CD14-positive monocyte (primary cell): ENCODE results near the gene TRIML2. TPM values are rescaled to one million over a fixed set of nuclear protein-coding genes. Genes with fewer than 3 reads are reported as not detected.

Source experiments
- DNase-seq, 3 donors: peaks; one replicate each; pipeline ENCODE4 v3.0.0-alpha.2; 2011 to 2022
- H2AFZ ChIP-seq: 2 replicates; pipeline ENCODE4 v1.6.0; 2012; ENCODE audit warnings: mild to moderate bottlenecking, low read depth, low read length, inconsistent platforms; ENCODE audit not compliant: insufficient read depth, poor library complexity, severe bottlenecking
- H3K27ac ChIP-seq, 2 donors: 1 replicate in 1 of 2; 2 replicates in 1 of 2; pipeline ENCODE4 v1.5.1; 2012 to 2013; ENCODE audit warnings: low read length in 2 of 2, control low read depth in 1 of 2, inconsistent platforms in 1 of 2, low read depth in 1 of 2, mild to moderate bottlenecking in 1 of 2
- H3K27me3 ChIP-seq, 2 donors: one replicate each; pipeline versions ENCODE4 v1.6.0 to v1.6.1; 2011 to 2013; ENCODE audit warnings: low read length in 2 of 2; ENCODE audit not compliant: control insufficient read depth in 2 of 2, insufficient read depth in 2 of 2
- H3K36me3 ChIP-seq, 2 donors: replicated peaks in 1 of 2; 1 replicate in 1 of 2; 2 replicates in 1 of 2; pipeline versions ENCODE4 v1.5.1 to v1.6.1; 2012 to 2013; ENCODE audit warnings: low read length in 2 of 2, control low read depth in 1 of 2, inconsistent platforms in 1 of 2, mild to moderate bottlenecking in 1 of 2; ENCODE audit not compliant: insufficient read depth in 2 of 2, control insufficient read depth in 1 of 2
- H3K4me1 ChIP-seq, 2 donors: 1 replicate in 1 of 2; 2 replicates in 1 of 2; pipeline versions ENCODE4 v1.5.1 to v1.6.1; 2012 to 2013; ENCODE audit warnings: low read length in 2 of 2, control low read depth in 1 of 2, inconsistent platforms in 1 of 2, mild to moderate bottlenecking in 1 of 2, moderate library complexity in 1 of 2; ENCODE audit not compliant: insufficient read depth in 2 of 2, control insufficient read depth in 1 of 2
- H3K4me2 ChIP-seq: replicated peaks from 2 replicates; pipeline ENCODE3; 2012; ENCODE audit warnings: low read length, moderate library complexity, mild to moderate bottlenecking; ENCODE audit not compliant: poor library complexity, severe bottlenecking; ENCODE audit errors: extremely low read depth
- H3K4me3 ChIP-seq, 3 experiments: fragments of 200-600 bp in 1 of 3; sonication (generic) in 1 of 3; replicated peaks in 1 of 3; 1 replicate in 2 of 3; 2 replicates in 1 of 3; pipeline ENCODE4 v1.5.1; 2011 to 2013; ENCODE audit warnings: low read length in 3 of 3, mild to moderate bottlenecking in 3 of 3, control low read depth in 2 of 3, low read depth in 2 of 3, inconsistent platforms in 1 of 3, moderate library complexity in 1 of 3
- H3K79me2 ChIP-seq: 2 replicates; pipeline ENCODE4 v1.6.0; 2012; ENCODE audit warnings: mild to moderate bottlenecking, control low read depth, inconsistent platforms, low read length, moderate library complexity; ENCODE audit not compliant: insufficient read depth
- H3K9ac ChIP-seq: 2 replicates; pipeline ENCODE4 v1.6.0; 2017; ENCODE audit warnings: low read length, mild to moderate bottlenecking; ENCODE audit not compliant: insufficient read depth, poor library complexity, severe bottlenecking
- H3K9me3 ChIP-seq, 2 donors: replicated peaks in 1 of 2; 1 replicate in 1 of 2; 2 replicates in 1 of 2; pipeline versions ENCODE4 v1.5.1 to v1.6.1; 2012 to 2013; ENCODE audit warnings: low read length in 2 of 2, control low read depth in 1 of 2; ENCODE audit not compliant: control insufficient read depth in 1 of 2, insufficient read depth in 1 of 2
- H4K20me1 ChIP-seq: 2 replicates; pipeline ENCODE4 v1.6.0; 2012; ENCODE audit warnings: mild to moderate bottlenecking, low read length, control low read depth, moderate library complexity; ENCODE audit not compliant: insufficient read depth
- H3K27ac Mint-ChIP-seq, 7 donors: one replicate each; pipeline ENCODE4 v1.8.0; 2020; ENCODE audit warnings: mild to moderate bottlenecking in 7 of 7, mixed read lengths in 7 of 7, moderate library complexity in 6 of 7, inconsistent platforms in 2 of 7
- H3K27me3 Mint-ChIP-seq, 3 donors: one replicate each; pipeline ENCODE4 v1.8.0; 2021 to 2022; ENCODE audit warnings: low read depth in 3 of 3, mild to moderate bottlenecking in 3 of 3, mixed read lengths in 3 of 3, moderate library complexity in 3 of 3, inconsistent platforms in 1 of 3
- H3K36me3 Mint-ChIP-seq, 2 donors: one replicate each; pipeline ENCODE4 v1.8.0; 2020; ENCODE audit warnings: mixed read lengths in 2 of 2, inconsistent platforms in 1 of 2, mild to moderate bottlenecking in 1 of 2
- H3K4me1 Mint-ChIP-seq: one replicate; pipeline ENCODE4 v1.8.0; 2020; ENCODE audit warnings: mild to moderate bottlenecking, mixed read lengths
- H3K4me3 Mint-ChIP-seq, 2 donors: one replicate each; pipeline ENCODE4 v1.8.0; 2020; ENCODE audit warnings: mild to moderate bottlenecking in 2 of 2, mixed read lengths in 2 of 2, moderate library complexity in 1 of 2
- H3K9me3 Mint-ChIP-seq, 7 donors: one replicate each; pipeline ENCODE4 v1.8.0; 2020 to 2022; ENCODE audit warnings: mixed read lengths in 7 of 7, mild to moderate bottlenecking in 6 of 7, moderate library complexity in 6 of 7, inconsistent platforms in 2 of 7
- CTCF ChIP-seq: fragments of 200-600 bp; IDR thresholded peaks from one replicate; pipeline ENCODE4 v1.8.0; 2022; ENCODE audit warnings: antibody characterized with exemption, mild to moderate bottlenecking
- WGBS: methylation state at CpG from one replicate; pipeline ENCODE4 v1.1.5; 2013; ENCODE audit warnings: missing lambda C conversion rate; ENCODE audit not compliant: insufficient coverage; 5-methylcytosine and 5-hydroxymethylcytosine counted together
- intact Hi-C, 2 donors: fragments of 100-400 bp; cut with micrococcal nuclease; formaldehyde crosslinking; loops; one replicate each; pipeline versions ENCODE4 v1.15.0 to v1.15.1; 2023
- polyA plus RNA-seq, 3 donors: library from polyadenylated mRNA; depleted of rRNA in 1 of 3; unstranded in 2 of 3; stranded (reverse) in 1 of 3; fragments of 300-500 nt in 2 of 3; fragments of >200 nt in 1 of 3; fragmentation: Illumina TruSeq in 2 of 3; gene quantifications; 1 replicate in 2 of 3; 2 replicates in 1 of 3; pipeline ENCODE4 v1.2.3, GENCODE V29; 2012 to 2021
- small RNA-seq: library from RNA; depleted of rRNA; stranded (forward); fragments of <200 nt; gene quantifications from one replicate; pipeline ENCODE3, GENCODE V24; 2012; ENCODE audit warnings: low read depth; ENCODE audit not compliant: insufficient read length

TRIML2 gene
- polyA plus RNA-seq, 3 donors = not detected

GRCh38 chr4:188041721-188042120 lies 67.7 kb downstream of the TRIML2 start:
- H3K9ac ChIP-seq = no peak overlapping the region
- 88% methylated on average over 21 of the region's 21 CpGs for WGBS
- H2AFZ ChIP-seq = no peak overlapping the region
- no peak overlapping the region for H3K27ac ChIP-seq
- DNase-seq = no peak
- H4K20me1 ChIP-seq = no peaks in the 10 kb centered on the region
- Mint-ChIP-seq H3K9me3 (peaks cover 3 to 53% (median 32%) of the 10 kb centered on the region in 7 donors), H3K4me3 (no peak overlapping the region), H3K27me3 (peaks cover 0 to 2% (median 1%) of the 10 kb centered on the region in 3 donors), H3K4me1 (no peaks in the 10 kb centered on the region), H3K27ac (no peak overlapping the region), H3K36me3 (no peaks in the 10 kb centered on the region)
- no peaks in the 10 kb centered on the region for H3K4me1 ChIP-seq
- H3K4me3 ChIP-seq = no peak overlapping the region
- H3K79me2 ChIP-seq = no peaks in the 10 kb centered on the region
- H3K9me3 ChIP-seq = peaks cover 18 to 40% of the 10 kb centered on the region in 2 donors
- no peak for TF ChIP-seq CTCF
- intact Hi-C loops = no loop called here
- H3K36me3 ChIP-seq = no peaks in the 10 kb centered on the region
- no peaks in the 10 kb centered on the region for H3K27me3 ChIP-seq
- no peak overlapping the region for H3K4me2 ChIP-seq

Small RNA genes lying within 50 kb of the gene (small RNA-seq; reads per million reads assigned to genes)
- not detected for gene RNU6-173P

Other genes starting within 250 kb of the TRIML2 start
- gene ZFP42, start 113.8 kb downstream of the TRIML2 start, polyA plus RNA-seq = not detected
- not detected for gene TRIML1, start 29.8 kb upstream of the TRIML2 start, polyA plus RNA-seq